LHCN-M2 (cell line): ENCODE data around the gene NIT1. TPM values are rescaled to one million over a fixed set of nuclear protein-coding genes. Genes with fewer than 3 reads are reported as not detected.
"Not testable (repeated sequence)": the region's sequence is repeated elsewhere in the genome, so short reads cannot be mapped to it uniquely, and the experiment has no call there.

ENCODE experiments used
- DNase-seq: peaks from one replicate; pipeline ENCODE4 v3.0.0-alpha.2; 2012; ENCODE audit warnings: low read depth
- total RNA-seq: library from RNA; depleted of rRNA; stranded (reverse); fragments of >200 nt; gene quantifications from 2 replicates; pipeline ENCODE4 v1.2.3, GENCODE V29; 2014

Gene NIT1
- total RNA-seq, 1 experiment from 2014 or later: 28.4 TPM

DNA sequence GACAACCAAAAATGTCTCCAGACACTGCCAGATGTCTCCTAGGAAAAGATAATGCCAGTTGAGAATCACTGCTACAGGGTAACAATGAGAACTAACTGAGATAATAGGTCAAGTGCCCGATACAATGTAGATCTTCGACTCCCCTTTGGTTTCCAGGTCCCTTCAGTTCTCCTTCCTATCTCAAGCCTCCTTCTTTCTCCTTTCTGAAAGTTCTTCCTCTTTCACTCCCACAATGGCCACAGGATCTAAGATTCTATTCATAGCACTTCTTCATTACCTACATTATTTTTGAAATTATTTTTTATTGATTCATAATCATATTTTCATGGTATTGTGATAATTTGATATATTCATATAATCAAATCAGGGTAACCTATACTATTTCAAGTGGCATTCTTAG, 6.4 kb upstream of the NIT1 start:
- no peak for DNase-seq

DNA sequence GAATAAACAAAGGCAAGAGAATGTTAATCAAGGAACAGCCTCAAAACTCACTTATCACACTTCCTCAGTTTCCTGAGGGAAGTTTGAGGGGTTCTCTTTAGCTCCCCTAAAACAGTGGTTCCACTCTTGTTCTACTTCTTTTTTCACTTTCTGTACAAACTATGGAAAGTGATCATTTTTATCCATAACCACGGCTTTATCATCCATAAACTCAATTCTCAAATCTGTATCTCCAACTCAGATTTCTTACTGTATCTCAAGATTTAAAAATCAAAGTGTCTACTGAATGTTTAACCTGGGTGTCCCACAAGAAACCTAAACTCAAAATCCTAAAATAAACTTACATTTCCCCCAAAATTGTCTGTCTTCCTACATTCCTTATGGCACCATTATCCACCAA, 4.0 kb upstream of the NIT1 start:
- DNase-seq: no peak

DNA sequence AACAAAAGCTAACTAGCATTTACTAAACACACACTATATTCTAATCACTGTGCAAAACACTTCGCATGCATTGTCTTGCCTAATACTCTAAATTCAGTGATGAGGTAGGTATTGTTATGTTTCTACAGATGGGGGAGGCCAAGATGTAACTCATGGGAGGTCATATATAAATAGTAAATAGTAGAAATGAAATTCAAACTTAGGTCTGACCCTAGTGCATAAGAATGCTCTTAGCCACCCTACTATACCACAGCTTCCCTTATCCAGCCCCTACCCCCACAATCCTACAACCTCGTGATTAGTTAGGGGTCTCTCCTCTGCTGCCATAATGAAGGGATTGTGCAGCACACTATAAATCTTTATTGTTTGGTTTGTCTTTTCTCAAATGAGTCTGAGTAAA, 3.3 kb upstream of the NIT1 start:
- DNase-seq: no peak

DNA sequence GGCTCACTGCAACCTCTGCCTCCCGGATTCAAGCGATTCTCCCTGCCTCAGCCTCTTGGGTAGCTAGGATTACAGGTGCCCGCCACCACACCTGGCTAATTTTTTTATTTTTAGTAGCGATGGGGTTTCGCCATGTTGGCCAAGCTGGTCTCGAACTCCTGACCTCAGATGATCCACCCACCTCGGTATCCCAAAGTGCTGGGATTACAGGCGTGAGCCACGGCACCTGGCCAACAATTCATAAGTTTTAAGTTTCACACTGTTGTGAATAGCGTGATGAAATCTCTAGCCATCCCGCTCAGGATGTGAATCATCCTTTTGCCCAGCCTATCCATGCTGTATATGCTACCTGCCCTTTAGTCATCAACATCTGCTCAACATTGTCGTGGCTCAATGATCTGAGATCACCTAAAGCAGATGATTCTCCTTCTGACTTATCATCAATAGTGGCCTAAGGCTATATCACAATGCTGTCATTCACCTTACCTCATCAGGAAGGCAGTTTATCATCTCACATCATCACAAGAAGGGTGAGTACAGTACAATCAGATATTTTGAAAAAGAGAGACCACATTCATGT, 2.7 kb upstream of the NIT1 start:
- DNase-seq: peak; percentile 83

DNA sequence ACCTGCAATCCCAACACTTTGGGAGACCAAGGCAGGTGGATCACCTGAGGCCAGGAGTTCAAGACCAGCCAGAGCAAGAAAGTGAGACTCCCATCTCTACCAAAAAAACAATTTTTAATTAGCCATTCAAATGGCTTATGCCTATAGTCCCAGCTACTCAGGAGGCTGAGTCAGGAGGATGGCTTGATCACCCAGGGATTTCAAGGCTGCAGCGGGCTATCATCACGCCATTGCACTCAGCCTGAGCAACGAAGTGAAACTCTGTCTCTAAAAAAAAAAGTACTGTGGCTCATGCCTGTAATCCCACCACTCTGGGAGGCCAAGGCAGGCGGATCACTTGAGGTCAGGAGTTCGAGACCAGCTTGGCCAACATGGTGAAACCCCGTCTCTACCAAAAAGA, 1.9 kb upstream of the NIT1 start:
- DNase-seq: not testable (repeated sequence)

DNA sequence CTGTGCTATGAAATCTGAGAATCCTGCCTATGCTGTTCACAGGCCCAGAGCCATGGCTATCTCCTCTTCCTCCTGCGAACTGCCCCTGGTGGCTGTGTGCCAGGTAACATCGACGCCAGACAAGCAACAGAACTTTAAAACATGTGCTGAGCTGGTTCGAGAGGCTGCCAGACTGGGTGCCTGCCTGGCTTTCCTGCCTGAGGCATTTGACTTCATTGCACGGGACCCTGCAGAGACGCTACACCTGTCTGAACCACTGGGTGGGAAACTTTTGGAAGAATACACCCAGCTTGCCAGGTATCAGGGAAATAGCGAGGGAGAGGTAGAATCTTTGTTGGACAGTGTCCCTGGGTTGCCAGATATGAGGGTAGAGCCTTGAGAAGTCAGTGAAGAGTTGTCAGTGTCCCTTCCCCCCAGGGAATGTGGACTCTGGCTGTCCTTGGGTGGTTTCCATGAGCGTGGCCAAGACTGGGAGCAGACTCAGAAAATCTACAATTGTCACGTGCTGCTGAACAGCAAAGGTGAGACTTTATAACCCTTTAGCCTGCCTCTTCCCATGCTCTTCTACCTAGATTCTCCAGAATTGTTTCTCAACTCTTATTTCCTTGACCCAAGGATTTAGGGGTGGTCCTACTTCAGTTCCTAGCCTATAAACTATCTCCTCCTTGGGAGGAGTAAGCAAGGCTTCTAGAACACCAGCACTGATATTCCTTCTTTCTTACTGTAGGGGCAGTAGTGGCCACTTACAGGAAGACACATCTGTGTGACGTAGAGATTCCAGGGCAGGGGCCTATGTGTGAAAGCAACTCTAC, 1.4 kb downstream of the NIT1 start:
- DNase-seq: peak; percentile 49

DNA sequence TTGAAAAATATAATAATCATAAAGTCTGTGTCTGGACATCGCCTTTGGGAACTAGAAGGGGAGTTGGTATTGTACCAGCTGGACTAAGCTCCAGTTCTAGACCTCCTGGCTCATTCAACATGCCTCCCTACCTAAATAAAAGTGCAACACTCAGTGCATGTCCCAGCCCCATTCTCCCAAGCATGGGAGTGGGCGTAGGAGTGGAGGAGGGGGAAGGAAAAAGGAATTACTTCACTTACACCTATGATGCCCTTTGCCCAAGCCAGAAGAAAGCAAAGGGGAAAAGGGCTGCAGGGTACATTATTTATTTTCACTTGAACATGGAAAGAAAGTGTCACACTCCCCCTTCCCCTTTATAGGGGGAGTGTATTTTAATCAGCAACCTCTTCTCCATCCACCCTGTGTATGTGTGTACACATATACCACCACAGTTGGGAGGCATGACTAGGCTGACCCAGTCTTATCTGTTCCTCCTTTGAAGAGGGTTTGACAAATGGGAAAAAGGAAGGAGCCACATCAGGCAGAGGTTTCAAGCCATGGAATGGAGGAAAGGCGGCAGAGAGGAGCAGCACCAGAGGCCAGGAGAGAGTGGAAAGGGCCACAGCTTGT, 3.2 kb downstream of the NIT1 start:
- no peak for DNase-seq

DNA sequence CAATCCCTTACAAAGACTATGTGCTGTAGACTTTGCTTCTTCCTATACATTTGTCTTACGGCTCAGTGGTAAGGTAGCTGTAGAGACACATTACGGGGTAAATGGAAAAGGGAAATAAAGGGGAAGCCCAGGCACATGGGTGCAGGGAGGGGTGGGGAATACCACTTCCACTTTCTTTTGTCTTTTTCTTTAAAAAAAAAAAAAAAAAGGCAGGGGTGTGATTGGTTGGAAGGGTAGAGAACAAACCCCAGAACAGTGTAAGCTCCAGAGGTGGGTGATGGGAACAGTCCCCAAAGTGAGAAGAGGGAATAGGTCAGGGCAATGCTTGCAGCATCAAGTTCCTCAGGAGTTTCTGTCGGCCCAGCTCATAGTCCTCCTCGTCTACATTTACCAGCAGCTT, 3.9 kb downstream of the NIT1 start:
- no peak for DNase-seq

DNA sequence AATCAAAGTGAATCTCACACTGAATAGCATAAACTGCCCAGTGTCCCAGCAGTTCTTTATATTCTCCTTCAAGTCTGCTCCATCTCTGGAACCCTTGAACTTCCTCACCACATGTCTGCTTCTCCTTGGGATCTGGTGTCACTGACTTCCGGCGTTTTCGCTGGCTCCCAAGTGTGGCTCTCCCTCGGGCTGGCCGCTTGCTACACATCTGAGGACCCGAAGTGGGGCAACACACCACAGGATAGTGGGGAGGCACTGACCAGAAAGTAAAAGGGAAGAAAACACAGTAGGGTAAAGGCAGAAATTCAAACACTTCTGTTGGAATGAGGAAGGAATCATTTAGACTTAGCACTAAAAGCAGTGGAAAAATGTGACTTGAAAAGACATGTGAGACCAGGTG, 5.1 kb downstream of the NIT1 start:
- DNase-seq: no peak

DNA sequence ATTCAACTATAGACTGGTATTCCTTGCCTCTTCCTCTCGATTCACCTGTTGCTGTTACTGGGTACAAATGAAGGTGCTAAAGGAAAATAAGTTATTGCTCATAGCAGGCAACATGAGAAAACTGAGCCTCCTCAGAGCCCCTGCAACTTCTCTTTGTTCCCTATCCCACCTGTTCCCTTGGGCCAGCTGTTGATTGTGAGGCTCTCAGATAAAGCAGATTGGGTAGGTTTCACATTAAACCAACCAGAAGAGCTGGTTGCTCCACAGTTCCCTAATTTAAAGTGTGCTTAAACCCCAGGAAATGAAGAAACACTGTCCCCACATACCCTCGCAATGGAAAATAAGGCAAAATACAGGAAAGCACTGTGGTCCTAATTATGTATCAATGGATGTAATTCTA, 9.7 kb downstream of the NIT1 start:
- DNase-seq: no peak

DNA sequence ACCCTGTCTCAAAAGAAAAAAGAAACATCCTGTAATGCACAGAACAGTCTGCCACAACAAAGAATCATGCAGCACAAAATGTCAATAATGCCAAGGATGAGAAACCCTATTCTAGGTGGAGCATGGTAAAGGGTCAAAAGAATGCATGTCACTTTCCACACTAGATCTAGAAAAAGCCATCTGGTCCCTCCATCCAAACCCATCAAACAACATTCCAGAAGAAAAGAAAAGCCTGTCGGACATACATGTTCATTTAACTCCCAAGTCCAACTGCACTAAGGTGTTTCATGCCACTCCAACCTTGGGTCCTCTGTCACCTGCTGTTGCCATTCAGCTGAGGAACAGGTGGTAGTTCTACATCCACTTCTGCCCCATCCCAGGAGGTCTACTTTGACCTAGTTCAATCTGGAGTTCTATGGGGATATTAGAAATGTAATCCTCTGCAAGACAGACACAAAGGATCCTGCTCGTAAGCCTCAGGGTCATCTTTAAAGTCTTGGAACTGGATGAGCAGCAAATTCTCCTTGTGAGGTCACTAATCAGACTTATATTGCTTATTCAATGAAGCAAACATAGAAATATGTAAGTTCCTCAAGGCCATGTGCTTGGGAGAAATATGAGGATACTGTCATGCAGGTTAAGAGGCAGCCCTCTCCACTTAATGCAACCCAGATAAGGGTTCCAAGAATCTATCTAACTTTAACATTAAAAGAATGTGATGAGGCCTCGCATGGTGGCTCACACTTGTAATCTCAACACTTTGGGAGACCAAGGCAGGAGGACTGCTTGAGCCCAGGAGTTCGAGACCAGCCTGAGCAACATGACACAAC, 10.9 kb downstream of the NIT1 start:
- peak; percentile 4 for DNase-seq

DNA sequence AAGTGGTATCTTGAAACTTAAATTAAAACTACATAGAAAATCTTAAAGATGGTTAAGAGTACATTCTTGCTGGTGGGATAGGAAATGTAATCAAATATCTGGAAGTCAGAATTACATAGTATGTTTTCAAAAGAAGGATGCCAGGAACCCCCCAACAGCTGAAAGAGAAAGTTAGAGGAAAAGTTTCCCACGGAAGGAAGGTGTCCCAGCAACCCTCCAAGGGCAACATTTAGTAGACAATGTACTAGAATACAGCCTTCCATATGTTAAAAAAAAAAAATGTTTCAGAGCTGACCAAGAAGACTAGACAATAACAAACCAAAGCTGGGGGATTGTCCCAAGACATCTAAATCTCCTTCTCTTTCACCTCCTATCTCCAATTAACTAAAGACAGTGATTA, 12.4 kb downstream of the NIT1 start:
- DNase-seq: no peak

DNA sequence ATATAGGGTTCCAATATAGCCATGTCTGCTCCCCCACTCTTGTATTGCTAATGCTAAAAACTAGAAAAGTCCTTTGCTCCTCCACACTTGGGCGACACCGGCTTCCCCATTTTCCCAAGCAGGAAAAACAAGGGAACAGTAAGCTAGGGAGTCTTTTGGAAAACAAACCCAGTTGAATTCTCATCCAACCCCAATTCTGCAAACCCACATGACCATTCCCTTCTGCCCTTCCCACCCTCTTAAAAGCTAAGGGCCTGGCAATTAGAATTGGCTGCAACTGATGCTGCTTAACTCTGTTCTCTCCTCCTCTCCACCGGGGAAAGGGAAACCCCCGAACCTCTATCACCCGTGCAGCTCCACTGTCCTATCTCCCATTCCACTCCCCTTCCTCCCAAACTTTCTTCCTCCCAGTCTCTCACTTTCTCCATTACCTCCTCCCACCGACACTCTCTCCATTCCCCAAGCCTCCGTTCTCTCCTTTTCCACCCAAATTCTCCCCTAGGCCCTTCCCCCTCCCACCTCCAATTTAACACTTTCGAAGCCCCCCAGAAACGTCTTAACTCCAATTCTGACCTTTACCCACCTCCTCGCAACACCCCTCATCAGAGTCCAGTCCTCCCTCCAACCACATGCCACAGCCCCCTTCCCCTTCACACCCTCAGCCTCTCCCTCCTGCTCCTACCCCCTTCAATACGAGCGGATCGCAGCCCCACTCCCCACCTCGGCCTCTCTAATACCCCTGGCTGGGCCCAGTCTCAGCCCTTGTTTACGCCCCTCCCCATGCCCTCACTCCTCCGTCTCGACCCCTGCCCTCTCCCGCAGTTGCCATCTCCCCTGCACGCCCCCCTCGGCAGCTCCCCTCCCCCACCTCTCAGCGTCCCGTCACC, 13.9 kb downstream of the NIT1 start:
- peak; percentile 35 for DNase-seq

DNA sequence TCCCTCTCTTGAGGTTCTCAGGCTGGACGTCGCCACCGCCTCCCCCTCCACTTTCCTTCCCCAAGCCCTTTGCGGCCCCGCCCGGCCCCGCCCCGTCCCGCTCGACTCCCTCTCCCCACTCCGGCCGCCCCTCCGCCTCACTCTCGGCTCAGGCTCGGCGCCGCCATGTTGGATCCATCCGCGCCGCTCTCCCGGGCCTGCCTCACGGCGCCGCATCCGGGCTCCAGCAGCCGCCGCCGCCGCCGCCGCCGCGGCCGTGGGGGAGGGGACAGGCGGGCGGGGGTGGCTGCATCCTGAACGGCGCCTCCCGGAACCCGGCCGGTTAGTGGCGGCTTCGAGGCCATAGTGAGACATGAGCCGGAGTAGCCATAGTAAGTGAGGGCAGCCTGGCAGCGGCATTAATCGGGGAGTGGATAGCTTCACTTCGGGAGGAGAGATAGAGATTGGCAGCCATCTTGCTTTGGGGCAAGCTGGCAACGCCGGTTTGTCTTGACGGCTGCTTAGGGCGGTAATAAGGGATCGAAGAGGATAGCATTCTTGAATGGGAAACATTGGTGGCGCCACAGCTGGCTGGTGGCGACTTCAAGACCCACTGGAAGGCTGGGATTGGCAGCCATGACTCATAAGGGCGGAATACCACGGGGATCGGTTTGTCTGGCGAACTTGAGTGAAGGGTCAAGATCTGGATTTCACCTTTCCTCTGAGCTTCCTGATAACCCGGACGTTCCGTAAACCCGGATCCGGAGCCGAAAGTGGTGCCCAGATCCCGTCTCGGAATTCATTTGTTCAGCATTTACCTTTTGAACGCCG, 14.7 kb downstream of the NIT1 start, which contains the start of gene DEDD:
Gene DEDD, minus strand, starts transcription at position 258 of the 810 bp plus-strand sequence. CDS start 8,205 bp downstream, outside the sequence.
- peak; percentile 97 for DNase-seq

DNA sequence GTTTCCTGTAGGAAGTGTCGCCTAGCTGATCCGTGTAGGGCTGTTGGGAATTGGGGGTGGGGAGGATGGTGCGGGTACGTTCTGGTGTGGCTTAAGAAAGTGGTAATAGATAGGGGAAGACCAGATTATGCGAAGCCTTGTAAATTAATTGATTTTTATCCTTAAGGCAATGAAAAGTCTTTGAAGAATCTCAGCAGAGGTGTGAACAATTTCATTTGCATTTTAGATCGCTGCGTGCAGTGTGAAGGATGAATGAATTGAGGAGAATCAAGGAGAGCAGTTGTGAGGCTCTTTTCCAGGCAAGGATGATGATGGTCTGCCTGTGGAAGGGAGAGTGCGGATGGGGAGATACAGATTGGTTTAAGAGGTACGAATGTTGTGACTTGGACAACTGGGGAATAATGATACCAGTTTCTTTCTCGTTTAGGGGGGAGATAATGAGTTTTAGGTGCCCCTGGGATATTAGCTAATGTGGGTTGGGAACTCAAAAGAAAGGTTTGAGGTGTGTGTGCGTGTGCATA, 15.4 kb downstream of the NIT1 start:
- DNase-seq: peak; percentile 8

DNA sequence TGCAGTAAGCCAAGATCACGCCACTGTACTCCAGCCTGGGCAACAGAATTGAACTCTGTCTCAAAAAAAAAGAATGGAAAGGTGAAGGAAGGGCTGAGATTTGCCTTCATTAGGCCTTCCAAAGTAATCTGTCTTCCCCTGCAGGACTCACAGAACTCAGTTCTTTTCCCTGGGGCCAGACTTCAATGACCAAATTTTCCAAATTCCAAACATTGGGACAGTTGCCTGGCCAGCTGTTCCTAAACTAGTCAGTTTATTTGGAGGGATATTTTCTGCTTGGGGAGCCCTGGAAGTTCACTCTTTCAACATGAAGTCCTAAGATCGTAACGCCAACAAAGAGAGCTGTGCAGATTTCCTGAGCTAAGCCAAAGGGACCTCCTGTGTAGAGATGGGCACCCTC, 20.0 kb downstream of the NIT1 start:
- DNase-seq: no peak

DNA sequence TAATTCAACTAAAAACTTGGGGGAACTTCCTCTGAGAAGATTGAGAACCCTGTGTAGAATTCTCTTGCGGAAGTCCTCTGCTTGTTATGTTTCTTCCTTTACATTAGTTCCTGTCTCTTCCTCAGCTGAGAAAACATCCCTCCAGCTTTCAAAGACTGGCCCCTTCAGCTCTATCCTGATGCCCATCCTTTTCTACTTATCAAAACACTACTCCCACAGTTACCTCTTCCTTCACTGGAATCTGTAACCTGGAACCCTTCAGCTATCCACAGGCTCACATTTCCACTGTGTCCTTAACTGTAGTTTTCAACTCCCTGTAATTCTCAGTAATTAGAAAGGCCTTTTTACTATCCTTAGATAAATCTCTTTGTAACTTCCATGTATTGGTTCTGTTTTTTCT, 20.5 kb downstream of the NIT1 start:
- DNase-seq: no peak

DNA sequence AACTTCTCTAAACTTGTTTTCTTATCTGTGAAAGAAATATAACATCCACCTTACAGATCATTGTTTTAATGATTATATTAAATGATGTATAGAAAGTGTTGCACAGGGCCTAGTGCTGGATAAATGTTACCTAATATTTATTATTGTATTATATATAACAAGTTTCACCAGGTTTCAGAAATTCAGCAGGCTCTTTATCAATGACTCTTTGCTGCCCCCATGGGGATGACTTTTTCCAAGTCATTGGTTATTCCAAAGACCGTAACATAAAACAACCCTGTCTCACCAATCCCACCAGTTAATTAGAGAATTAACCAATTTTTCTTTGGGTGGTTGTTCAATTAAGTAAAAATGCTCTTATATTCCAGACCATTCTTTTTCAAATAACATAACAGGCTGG, 21.9 kb downstream of the NIT1 start:
- DNase-seq: peak; percentile 47

DNA sequence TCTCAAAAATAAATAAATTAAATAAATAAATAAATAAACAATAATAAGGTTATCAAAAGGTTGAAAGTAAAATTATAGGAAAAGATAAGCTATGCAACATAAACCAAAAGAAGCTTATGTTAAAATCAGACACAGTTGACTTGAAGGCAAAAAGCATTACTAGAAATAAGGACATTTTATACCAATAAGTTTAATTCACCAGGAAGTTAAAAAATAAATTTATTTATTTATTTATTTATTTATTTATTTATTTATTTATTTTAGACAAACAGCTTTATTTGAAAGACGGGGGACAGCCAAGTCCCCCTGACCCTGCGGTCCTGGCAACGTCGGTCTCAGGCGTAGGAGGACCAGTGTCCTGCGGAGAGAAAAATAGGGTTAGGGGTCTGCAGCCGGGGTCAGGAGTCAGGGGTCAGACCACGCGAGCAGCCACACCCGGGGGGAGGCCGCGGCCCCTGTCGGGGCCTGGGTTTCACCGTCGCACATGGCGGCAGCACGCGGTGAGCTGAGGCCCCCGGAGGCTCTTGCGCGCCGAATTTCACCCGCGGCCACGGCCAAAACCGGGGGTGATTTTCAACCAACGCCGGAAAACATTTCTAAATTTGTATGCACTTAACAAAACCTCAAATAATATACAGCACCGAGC, 23.0 kb downstream of the NIT1 start:
- DNase-seq: no peak
